Measurements from ENCODE around the gene PAH.

Gene PAH

GRCh38 chr12:102808412-102808811, 108.6 kb downstream of the PAH start:
- H3K27ac Mint-ChIP-seq, result no peak overlapping the region
- no peaks in the 10 kb centered on the region for H3K36me3 Mint-ChIP-seq (ENCODE audit: low read depth)
- H3K27me3 Mint-ChIP-seq (ENCODE audit: low read depth), result peaks cover 11% of the 10 kb centered on the region
- no peaks in the 10 kb centered on the region for H3K4me1 Mint-ChIP-seq
- H3K9me3 Mint-ChIP-seq, result no peaks in the 10 kb centered on the region
- TF ChIP-seq, protein P1, sequence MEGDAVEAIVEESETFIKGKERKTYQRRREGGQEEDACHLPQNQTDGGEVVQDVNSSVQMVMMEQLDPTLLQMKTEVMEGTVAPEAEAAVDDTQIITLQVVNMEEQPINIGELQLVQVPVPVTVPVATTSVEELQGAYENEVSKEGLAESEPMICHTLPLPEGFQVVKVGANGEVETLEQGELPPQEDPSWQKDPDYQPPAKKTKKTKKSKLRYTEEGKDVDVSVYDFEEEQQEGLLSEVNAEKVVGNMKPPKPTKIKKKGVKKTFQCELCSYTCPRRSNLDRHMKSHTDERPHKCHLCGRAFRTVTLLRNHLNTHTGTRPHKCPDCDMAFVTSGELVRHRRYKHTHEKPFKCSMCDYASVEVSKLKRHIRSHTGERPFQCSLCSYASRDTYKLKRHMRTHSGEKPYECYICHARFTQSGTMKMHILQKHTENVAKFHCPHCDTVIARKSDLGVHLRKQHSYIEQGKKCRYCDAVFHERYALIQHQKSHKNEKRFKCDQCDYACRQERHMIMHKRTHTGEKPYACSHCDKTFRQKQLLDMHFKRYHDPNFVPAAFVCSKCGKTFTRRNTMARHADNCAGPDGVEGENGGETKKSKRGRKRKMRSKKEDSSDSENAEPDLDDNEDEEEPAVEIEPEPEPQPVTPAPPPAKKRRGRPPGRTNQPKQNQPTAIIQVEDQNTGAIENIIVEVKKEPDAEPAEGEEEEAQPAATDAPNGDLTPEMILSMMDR (IDR thresholded peaks at IDR 0.05; ENCODE audit: unreplicated experiment in 3 of 3), result no peak
- H3K4me3 Mint-ChIP-seq, result no peak overlapping the region

DNA sequence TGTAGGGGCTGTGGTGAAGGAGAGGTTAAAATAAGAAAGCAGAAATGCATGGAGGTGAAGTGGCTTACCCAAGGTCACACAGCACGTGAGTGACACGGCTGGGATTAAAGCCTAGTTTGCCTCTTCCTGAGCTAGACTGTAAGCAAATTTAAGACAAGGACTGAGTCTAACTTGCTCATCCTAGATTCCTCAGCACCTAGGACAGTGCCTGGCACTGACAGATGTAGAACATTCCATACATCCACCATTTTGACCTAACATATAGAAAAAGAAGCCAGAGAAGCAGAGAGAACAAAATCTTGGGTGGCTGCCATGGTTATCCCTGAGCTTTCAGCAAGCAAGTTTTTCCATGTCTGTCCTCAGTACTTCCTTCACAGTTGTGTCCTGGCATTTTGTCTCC, 110.5 kb downstream of the PAH start:
- Mint-ChIP-seq H3K27me3 (ENCODE audit: low read depth) (peaks cover 4% of the 10 kb centered on the region), H3K4me3 (no peak overlapping the region), H3K27ac (no peak overlapping the region), H3K9me3 (no peaks in the 10 kb centered on the region), H3K36me3 (ENCODE audit: low read depth) (no peaks in the 10 kb centered on the region), H3K4me1 (no peaks in the 10 kb centered on the region)
- TF ChIP-seq, protein P1 (IDR thresholded peaks at IDR 0.05; ENCODE audit: unreplicated experiment in 3 of 3), result no peak

- H3K27ac Mint-ChIP-seq, result no peak overlapping the region
- TF ChIP-seq, protein P1 (IDR thresholded peaks at IDR 0.05; ENCODE audit: unreplicated experiment in 3 of 3), result no peak
- H3K9me3 Mint-ChIP-seq, result no peaks in the 10 kb centered on the region
- no peak overlapping the region for H3K4me3 Mint-ChIP-seq
- no peaks in the 10 kb centered on the region for H3K4me1 Mint-ChIP-seq
- no peaks in the 10 kb centered on the region for H3K36me3 Mint-ChIP-seq (ENCODE audit: low read depth)
- H3K27me3 Mint-ChIP-seq (ENCODE audit: low read depth), result peaks cover 4% of the 10 kb centered on the region
These were observed 110.9 kb downstream of the PAH start for GRCh38 chr12:102806110-102806509.

DNA sequence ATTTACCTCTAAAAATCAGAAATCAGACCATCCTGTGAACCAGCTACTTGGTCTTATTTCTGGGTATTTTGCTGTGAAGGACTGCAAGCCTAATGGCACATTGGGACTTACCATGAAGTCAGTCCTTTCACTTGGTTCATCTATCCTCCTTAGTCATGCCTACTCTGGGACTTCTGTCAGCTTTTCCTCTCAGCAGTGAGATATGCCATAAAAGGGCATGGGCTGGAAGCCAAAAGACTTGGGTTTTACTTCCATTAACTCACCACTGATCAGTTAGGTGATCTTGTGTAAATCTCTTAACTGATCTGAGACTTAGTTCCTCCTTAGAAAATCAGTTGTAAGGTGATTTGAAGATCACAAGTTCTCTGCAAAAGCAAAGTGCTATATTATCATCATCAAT, 116.5 kb downstream of the PAH start:
- no peaks in the 10 kb centered on the region for H3K27me3 Mint-ChIP-seq (ENCODE audit: low read depth)
- TF ChIP-seq, protein P1 (IDR thresholded peaks at IDR 0.05; ENCODE audit: unreplicated experiment in 3 of 3), result no peak

DNA sequence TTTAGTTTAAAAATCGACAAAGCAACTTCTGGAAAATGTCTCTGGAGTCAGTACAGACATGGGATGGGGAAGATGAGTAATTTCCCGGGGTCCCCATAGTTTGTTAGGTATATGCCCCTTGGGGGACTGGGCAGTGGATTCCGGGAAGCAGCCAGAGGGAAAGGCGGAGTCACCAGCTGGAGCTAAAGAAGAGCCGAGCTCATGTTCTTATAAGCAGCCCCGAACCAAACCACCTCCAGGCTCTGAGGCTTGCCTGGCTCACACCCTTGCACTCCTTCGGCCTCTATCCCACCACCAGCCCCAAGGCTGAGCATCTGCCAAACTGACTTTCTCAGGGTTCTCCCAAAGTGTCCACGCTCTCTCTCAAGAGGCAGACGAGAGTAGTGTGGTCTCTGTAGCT, 117.8 kb downstream of the PAH start:
- no peak overlapping the region for H3K27ac Mint-ChIP-seq
- peaks cover 11% of the 10 kb centered on the region for H3K4me1 Mint-ChIP-seq
- no peak overlapping the region for H3K4me3 Mint-ChIP-seq
- H3K36me3 Mint-ChIP-seq (ENCODE audit: low read depth), result no peaks in the 10 kb centered on the region
- TF ChIP-seq, protein P1 (IDR thresholded peaks at IDR 0.05; ENCODE audit: unreplicated experiment in 3 of 3), result no peak
- H3K9me3 Mint-ChIP-seq, result no peaks in the 10 kb centered on the region
- H3K27me3 Mint-ChIP-seq (ENCODE audit: low read depth), result peaks cover 7% of the 10 kb centered on the region

More for the DNA sequence above, 116.5 kb downstream of the PAH start:
- Mint-ChIP-seq H3K36me3 (ENCODE audit: low read depth) (no peaks in the 10 kb centered on the region), H3K9me3 (no peaks in the 10 kb centered on the region), H3K4me3 (no peak overlapping the region), H3K4me1 (peaks cover 11% of the 10 kb centered on the region), H3K27ac (no peak overlapping the region)

DNA sequence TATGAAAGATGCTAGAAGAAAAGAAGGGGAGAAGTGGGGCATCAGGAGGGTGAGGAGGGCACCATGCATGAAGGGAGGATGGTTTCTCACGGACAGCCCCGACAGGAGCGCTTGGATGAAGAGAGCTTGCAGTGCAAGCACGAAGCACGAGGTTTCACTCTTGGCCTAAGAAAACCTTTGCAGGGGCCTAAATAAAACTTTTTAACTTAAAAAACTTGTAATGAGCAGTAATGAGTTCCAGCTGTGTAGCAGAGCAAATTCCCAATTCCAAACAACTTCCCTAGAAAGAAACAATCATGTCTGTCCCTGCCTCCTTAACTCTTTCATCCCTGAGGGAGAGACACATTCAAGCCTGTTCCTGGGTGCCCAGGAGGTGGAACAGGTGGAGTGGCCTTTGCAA, 119.5 kb downstream of the PAH start:
- peak overlapping the region; percentile 9 to 77 (median 32) for H3K27ac Mint-ChIP-seq
- H3K4me3 Mint-ChIP-seq, result no peak overlapping the region
- no peaks in the 10 kb centered on the region for H3K9me3 Mint-ChIP-seq
- no peaks in the 10 kb centered on the region for H3K36me3 Mint-ChIP-seq (ENCODE audit: low read depth)
- H3K4me1 Mint-ChIP-seq, result peaks cover 11% of the 10 kb centered on the region
- TF ChIP-seq, protein P1 (IDR thresholded peaks at IDR 0.05; ENCODE audit: unreplicated experiment in 3 of 3), result no peak
- H3K27me3 Mint-ChIP-seq (ENCODE audit: low read depth), result peaks cover 11% of the 10 kb centered on the region
